ENCODE results near the gene TBP.

DNA sequence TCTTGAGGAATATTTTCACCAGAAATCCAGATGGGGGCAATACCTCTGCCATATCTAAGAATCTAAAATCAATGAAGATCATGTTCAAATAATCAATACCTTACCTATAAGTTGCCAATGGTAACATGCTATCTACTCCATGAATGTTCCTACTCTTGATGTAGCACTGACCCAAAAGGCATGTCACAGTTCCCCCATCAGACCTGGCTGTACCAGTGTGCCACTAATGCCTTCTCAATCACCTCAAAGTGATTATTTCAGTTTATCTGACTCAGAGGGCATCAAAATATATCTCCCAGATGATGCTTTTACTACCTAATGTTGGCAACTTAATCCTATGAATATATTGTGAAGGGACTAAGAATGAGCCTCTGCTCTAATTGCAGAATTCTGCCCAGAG is 24.7 kb downstream of the TBP start:
- TF ChIP-seq, protein P1, sequence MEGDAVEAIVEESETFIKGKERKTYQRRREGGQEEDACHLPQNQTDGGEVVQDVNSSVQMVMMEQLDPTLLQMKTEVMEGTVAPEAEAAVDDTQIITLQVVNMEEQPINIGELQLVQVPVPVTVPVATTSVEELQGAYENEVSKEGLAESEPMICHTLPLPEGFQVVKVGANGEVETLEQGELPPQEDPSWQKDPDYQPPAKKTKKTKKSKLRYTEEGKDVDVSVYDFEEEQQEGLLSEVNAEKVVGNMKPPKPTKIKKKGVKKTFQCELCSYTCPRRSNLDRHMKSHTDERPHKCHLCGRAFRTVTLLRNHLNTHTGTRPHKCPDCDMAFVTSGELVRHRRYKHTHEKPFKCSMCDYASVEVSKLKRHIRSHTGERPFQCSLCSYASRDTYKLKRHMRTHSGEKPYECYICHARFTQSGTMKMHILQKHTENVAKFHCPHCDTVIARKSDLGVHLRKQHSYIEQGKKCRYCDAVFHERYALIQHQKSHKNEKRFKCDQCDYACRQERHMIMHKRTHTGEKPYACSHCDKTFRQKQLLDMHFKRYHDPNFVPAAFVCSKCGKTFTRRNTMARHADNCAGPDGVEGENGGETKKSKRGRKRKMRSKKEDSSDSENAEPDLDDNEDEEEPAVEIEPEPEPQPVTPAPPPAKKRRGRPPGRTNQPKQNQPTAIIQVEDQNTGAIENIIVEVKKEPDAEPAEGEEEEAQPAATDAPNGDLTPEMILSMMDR (IDR thresholded peaks at IDR 0.05) = no peak
- no peak for TF ChIP-seq POLR2A (IDR thresholded peaks at IDR 0.05)
